SK-N-SH treated with all-trans-retinoic acid at 6 μM for 48 hours (cell line): ENCODE data around the gene SLC35F3.

ENCODE experiments used
- ATAC-seq: fragments of 200-7000 bp; cut with Tn5 transposase; 3 replicates; pipeline ENCODE4 v1.9.1; 2020; ENCODE audit warnings: mild to moderate bottlenecking, moderate library complexity
- ARNTL ChIP-seq: fragments of 450-650 bp; formaldehyde crosslinking; IDR thresholded peaks from 2 replicates; pipeline ENCODE4 v1.5.0; 2020; ENCODE audit warnings: low read depth, mild to moderate bottlenecking, moderate library complexity, borderline replicate concordance
- BACH2 ChIP-seq: fragments of 250-450 bp; sonication (Bioruptor Pico); IDR thresholded peaks from 2 replicates; pipeline ENCODE4 v1.9.0; 2021; ENCODE audit warnings: mild to moderate bottlenecking, borderline replicate concordance
- CREB5 ChIP-seq: fragments of 250-450 bp; sonication (Bioruptor Pico); IDR thresholded peaks from 2 replicates; pipeline ENCODE4 v1.5.1; 2020; ENCODE audit warnings: low read depth, mild to moderate bottlenecking, moderate library complexity
- CSDC2 ChIP-seq: fragments of 250-450 bp; sonication (Bioruptor Pico); IDR thresholded peaks from 2 replicates; pipeline ENCODE4 v1.5.0; 2020; ENCODE audit warnings: mild to moderate bottlenecking, moderate library complexity
- CSRNP3 ChIP-seq: fragments of 250-450 bp; sonication (Bioruptor Pico); IDR thresholded peaks from 2 replicates; pipeline ENCODE4 v1.5.1; 2021; ENCODE audit warnings: mild to moderate bottlenecking, moderate library complexity
- ESRRG ChIP-seq: fragments of 250-450 bp; sonication (Bioruptor Pico); IDR thresholded peaks from 2 replicates; pipeline ENCODE4 v1.6.1; 2021; ENCODE audit warnings: mild to moderate bottlenecking
- GLIS3 ChIP-seq: fragments of 250-450 bp; sonication (Bioruptor Pico); IDR thresholded peaks from 2 replicates; pipeline ENCODE4 v1.5.0; 2020; ENCODE audit warnings: mild to moderate bottlenecking, moderate library complexity
- OSR1 ChIP-seq: fragments of 250-450 bp; sonication (Bioruptor Pico); IDR thresholded peaks from 2 replicates; pipeline ENCODE4 v1.8.0; 2022; ENCODE audit warnings: moderate library complexity, mild to moderate bottlenecking, inconsistent platforms
- POU6F1 ChIP-seq: fragments of 250-450 bp; sonication (Bioruptor Pico); IDR thresholded peaks from 2 replicates; pipeline ENCODE4 v1.8.0; 2021; ENCODE audit warnings: low read depth, mild to moderate bottlenecking, moderate library complexity, borderline replicate concordance
- PPARA ChIP-seq: fragments of 250-450 bp; sonication (Bioruptor Pico); IDR thresholded peaks from 2 replicates; pipeline ENCODE4 v1.5.0; 2020; ENCODE audit warnings: mild to moderate bottlenecking, borderline replicate concordance
- RARB ChIP-seq: fragments of 250-450 bp; sonication (Bioruptor Pico); IDR thresholded peaks from 2 replicates; pipeline ENCODE4 v1.8.0; 2021; ENCODE audit warnings: mild to moderate bottlenecking, moderate library complexity
- SNAI2 ChIP-seq: fragments of 250-450 bp; sonication (Bioruptor Pico); IDR thresholded peaks from 2 replicates; pipeline ENCODE4 v1.5.0; 2020; ENCODE audit warnings: mild to moderate bottlenecking, moderate library complexity
- TOX ChIP-seq: fragments of 250-450 bp; sonication (Bioruptor Pico); IDR thresholded peaks from 2 replicates; pipeline ENCODE4 v1.8.0; 2021; ENCODE audit warnings: mild to moderate bottlenecking, moderate library complexity, borderline replicate concordance
- TSHZ2 ChIP-seq: fragments of 250-450 bp; sonication (Bioruptor Pico); IDR thresholded peaks from 2 replicates; pipeline ENCODE4 v1.5.0; 2020; ENCODE audit warnings: mild to moderate bottlenecking, moderate library complexity
- ZC3H10 ChIP-seq: fragments of 250-450 bp; sonication (Bioruptor Pico); IDR thresholded peaks from 2 replicates; pipeline ENCODE4 v1.5.1; 2021; ENCODE audit warnings: mild to moderate bottlenecking, moderate library complexity
- ZFP30 ChIP-seq: fragments of 450-650 bp; formaldehyde crosslinking; IDR thresholded peaks from 2 replicates; pipeline ENCODE4 v1.5.0; 2022; ENCODE audit warnings: mild to moderate bottlenecking, moderate library complexity
- ZNF565 ChIP-seq: fragments of 450-650 bp; formaldehyde crosslinking; conservative IDR thresholded peaks from 2 replicates; pipeline ENCODE4 v1.5.0; 2020; ENCODE audit warnings: low read depth, mild to moderate bottlenecking, moderate library complexity
- ZNF70 ChIP-seq: fragments of 450-650 bp; formaldehyde crosslinking; IDR thresholded peaks from 2 replicates; pipeline ENCODE4 v1.5.0; 2020; ENCODE audit warnings: mild to moderate bottlenecking, moderate library complexity
- ZNF8 ChIP-seq: fragments of 450-650 bp; formaldehyde crosslinking; IDR thresholded peaks from 2 replicates; pipeline ENCODE4 v1.5.0; 2020; ENCODE audit warnings: mild to moderate bottlenecking, moderate library complexity

SLC35F3 gene

GRCh38 chr1:233951804-233952203 is 47.3 kb downstream of the SLC35F3 start:
- ATAC-seq: no peak

GRCh38 chr1:233957691-233958090 is 53.2 kb downstream of the SLC35F3 start:
- no peak for TF ChIP-seq CSDC2 (CRISPR knock-in tag)
- TF ChIP-seq PPARA (CRISPR knock-in tag): no peak
- no peak for TF ChIP-seq RARB (CRISPR knock-in tag)
- TF ChIP-seq TOX: no peak
- no peak for TF ChIP-seq ESRRG (CRISPR knock-in tag)
- TF ChIP-seq ARNTL: no peak
- TF ChIP-seq ZFP30 (CRISPR knock-in tag): no peak
- no peak for TF ChIP-seq SNAI2 (CRISPR knock-in tag)
- TF ChIP-seq ZNF8: no peak
- no peak for ATAC-seq

More at GRCh38 chr1:233951804-233952203, 47.3 kb downstream of the SLC35F3 start:
- TF ChIP-seq POU6F1 (CRISPR knock-in tag) (no peak), PPARA (CRISPR knock-in tag) (no peak), BACH2 (CRISPR knock-in tag) (no peak), RARB (CRISPR knock-in tag) (no peak), CREB5 (no peak), GLIS3 (CRISPR knock-in tag) (no peak), ESRRG (CRISPR knock-in tag) (no peak), ARNTL (no peak), CSRNP3 (CRISPR knock-in tag) (no peak), ZNF565 (CRISPR knock-in tag) (no peak), ZNF70 (CRISPR knock-in tag) (no peak)

GRCh38 chr1:233959102-233959501 is 54.6 kb downstream of the SLC35F3 start:
- TF ChIP-seq SNAI2 (CRISPR knock-in tag) (no peak), ZC3H10 (CRISPR knock-in tag) (no peak), ZNF8 (no peak), TSHZ2 (no peak), ZNF70 (CRISPR knock-in tag) (no peak), RARB (CRISPR knock-in tag) (no peak), CSRNP3 (CRISPR knock-in tag) (no peak)

GRCh38 chr1:233959971-233960370 is 55.5 kb downstream of the SLC35F3 start:
- ATAC-seq: no peak

More at GRCh38 chr1:233959102-233959501, 54.6 kb downstream of the SLC35F3 start:
- no peak for ATAC-seq

More at GRCh38 chr1:233959971-233960370, 55.5 kb downstream of the SLC35F3 start:
- no peak for TF ChIP-seq OSR1 (CRISPR knock-in tag)
- no peak for TF ChIP-seq ZNF565 (CRISPR knock-in tag)
- TF ChIP-seq GLIS3 (CRISPR knock-in tag): no peak
- TF ChIP-seq ARNTL: no peak
- TF ChIP-seq POU6F1 (CRISPR knock-in tag): no peak
